LNCaP clone FGC (cell line): ENCODE measurements around the gene PPP2R5B.
"Not testable (repeated sequence)": the region's sequence is repeated elsewhere in the genome, so short reads cannot be mapped to it uniquely, and the experiment has no call there.

Experiments used
- DNase-seq: peaks from one replicate; pipeline ENCODE4 v3.0.0-alpha.2; 2011; ENCODE audit warnings: low read depth
- H3K4me3 ChIP-seq: 2 replicates; pipeline ENCODE4 v1.5.1; 2011; ENCODE audit warnings: mild to moderate bottlenecking, low read depth, low read length, control low read depth
- TF ChIP-seq, protein P1 (sequence below): IDR thresholded peaks from 2 replicates; pipeline ENCODE4 v1.5.1; 2012; ENCODE audit warnings: mild to moderate bottlenecking; ENCODE audit not compliant: control insufficient read depth, insufficient read depth; ENCODE audit errors: extremely low read depth

PPP2R5B gene

DNA sequence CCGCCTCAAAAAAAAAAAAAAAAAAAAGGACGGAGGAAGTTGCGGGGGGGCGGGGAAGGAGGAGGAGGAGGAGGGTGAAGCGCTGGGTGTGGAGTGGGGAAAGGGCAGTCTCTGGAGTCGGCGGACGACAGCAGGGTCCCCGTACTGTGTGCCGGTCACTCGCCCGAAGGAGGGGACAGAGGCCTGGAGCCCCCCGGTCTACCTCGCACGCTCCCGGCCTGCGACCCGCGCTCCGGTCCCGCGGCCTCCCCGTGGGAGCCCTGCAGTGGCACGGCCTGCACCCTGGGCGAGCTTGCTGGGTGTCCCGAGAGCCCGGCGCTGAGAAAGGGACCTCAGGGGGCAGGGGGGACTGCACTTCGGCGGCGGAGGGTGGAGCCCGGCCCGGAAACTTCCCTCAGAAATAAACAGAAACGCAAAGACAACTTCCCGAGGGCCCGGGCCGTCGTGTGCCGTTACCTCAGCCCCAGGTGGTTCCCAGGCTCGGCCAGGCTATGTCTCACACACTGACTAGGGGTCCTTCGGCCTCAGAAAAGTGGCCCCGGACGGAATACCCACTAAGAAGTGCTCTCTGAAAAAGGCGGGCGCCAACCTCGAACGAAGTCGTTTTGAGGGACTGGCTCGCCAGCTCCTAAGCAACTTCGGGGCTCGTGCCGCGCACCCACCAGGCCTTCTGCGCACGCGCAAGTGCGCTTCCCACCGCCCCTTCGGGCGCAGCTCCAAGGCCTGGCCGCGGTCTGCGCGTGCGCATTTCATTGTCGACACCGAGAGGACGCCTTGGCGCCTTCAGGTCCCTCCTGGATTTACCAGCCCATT is 47.1 kb downstream of the PPP2R5B start, which contains the start of gene MAJIN:
Gene MAJIN, minus strand, starts transcription at position 688 of the 813 bp plus-strand sequence. CDS start 12,703 bp downstream, outside the sequence.
- DNase-seq = peak; percentile 35
- TF ChIP-seq, protein P1, sequence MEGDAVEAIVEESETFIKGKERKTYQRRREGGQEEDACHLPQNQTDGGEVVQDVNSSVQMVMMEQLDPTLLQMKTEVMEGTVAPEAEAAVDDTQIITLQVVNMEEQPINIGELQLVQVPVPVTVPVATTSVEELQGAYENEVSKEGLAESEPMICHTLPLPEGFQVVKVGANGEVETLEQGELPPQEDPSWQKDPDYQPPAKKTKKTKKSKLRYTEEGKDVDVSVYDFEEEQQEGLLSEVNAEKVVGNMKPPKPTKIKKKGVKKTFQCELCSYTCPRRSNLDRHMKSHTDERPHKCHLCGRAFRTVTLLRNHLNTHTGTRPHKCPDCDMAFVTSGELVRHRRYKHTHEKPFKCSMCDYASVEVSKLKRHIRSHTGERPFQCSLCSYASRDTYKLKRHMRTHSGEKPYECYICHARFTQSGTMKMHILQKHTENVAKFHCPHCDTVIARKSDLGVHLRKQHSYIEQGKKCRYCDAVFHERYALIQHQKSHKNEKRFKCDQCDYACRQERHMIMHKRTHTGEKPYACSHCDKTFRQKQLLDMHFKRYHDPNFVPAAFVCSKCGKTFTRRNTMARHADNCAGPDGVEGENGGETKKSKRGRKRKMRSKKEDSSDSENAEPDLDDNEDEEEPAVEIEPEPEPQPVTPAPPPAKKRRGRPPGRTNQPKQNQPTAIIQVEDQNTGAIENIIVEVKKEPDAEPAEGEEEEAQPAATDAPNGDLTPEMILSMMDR = no peak
- H3K4me3 ChIP-seq = peak within 1 kb of the TSS; percentile 50

DNA sequence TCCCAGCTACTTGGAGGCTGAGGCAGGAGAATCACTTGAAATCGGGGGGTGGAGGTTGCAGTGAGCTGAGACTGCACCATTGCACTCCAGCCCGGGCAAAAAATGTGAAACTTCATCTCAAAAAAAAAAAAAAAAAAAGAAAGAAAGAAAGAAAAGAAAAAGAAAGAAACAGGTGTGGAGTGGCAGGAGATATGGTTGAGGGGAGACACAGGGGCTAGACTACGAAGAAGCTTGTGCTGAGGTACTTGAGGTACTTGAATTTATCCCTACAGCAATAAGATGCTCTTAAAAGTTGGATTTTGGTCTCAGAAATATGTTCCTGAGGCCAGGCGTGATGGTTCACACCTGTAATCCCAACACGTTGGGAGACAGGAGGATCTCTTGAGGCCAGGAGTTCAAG is 49.6 kb downstream of the PPP2R5B start:
- no peak for DNase-seq
- H3K4me3 ChIP-seq = no peak overlapping the region
- TF ChIP-seq, protein P1 = no peak

DNA sequence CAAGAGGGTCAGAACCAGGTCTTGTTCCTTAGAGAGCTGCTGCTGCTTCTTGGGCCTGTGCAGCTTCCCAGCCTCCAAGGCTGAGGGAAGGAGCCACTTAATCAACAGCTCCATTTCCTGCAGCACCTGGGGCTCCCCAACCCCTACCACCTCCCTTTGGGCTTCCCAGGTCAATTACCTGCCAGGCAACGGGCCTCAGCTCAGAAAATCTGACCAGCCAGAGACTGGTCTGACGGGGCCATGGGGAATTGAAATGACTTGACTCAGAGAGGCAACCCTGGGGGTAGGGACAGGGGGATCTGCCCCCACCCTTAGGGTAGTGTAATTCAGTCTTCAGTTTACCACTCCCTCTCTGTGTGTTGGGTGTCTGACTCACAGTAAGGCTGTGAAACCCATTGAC is 52.2 kb downstream of the PPP2R5B start:
- TF ChIP-seq, protein P1 = no peak
- H3K4me3 ChIP-seq = no peak overlapping the region
- no peak for DNase-seq

DNA sequence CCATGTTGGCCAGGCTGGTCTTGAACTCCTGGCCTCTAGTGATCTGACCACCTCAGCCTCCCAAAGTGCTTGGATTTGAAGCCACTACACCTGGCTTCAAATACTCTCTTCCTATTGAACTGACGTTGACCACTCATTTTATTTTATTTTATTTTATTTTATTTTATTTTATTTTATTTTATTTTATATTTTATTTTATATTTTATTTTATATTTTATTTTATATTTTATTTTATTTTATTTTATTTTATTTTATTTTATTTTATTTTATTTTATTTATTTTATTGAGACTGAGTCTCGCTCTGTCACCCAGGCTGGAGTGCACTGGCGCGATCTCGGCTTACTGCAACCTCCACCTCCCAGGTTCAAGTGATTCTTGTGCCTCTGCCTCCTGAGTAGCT is 58.9 kb downstream of the PPP2R5B start:
- not testable (repeated sequence) for H3K4me3 ChIP-seq, DNase-seq
